HepG2 (cell line): ENCODE measurements around the gene DGKG. TPM values are rescaled to one million over a fixed set of nuclear protein-coding genes. Genes with fewer than 3 reads are reported as not detected.
A peak's percentile ranks its signal among the peaks of the same experiment; 100 is the strongest.

ENCODE experiments used
- AHR ChIP-seq: IDR thresholded peaks from 2 replicates; pipeline ENCODE4 v1.6.1; 2018; ENCODE audit warnings: missing genetic modification reagents, missing compliant biosample characterization
- AKAP8 ChIP-seq: sonication (generic); formaldehyde crosslinking; IDR thresholded peaks from 2 replicates; pipeline ENCODE4 v1.5.1; 2020; ENCODE audit warnings: mild to moderate bottlenecking, missing genetic modification reagents
- BRD4 ChIP-seq: sonication (generic); formaldehyde crosslinking; IDR thresholded peaks from 2 replicates; pipeline ENCODE4 v1.4.0; 2020; ENCODE audit warnings: missing genetic modification reagents
- CHCHD3 ChIP-seq: sonication (generic); formaldehyde crosslinking; IDR thresholded peaks from 2 replicates; pipeline ENCODE4 v1.8.0; 2022; ENCODE audit warnings: mild to moderate bottlenecking, missing genetic modification reagents, moderate library complexity
- HDAC2 ChIP-seq: sonication (generic); formaldehyde crosslinking; IDR thresholded peaks from 2 replicates; pipeline ENCODE4 v1.4.0; 2020; ENCODE audit warnings: missing genetic modification reagents
- HMG20B ChIP-seq: conservative IDR thresholded peaks from 2 replicates; pipeline ENCODE4 v1.6.1; 2016; ENCODE audit warnings: missing genetic modification reagents, missing compliant biosample characterization
- NFKBIZ ChIP-seq: IDR thresholded peaks from 2 replicates; pipeline ENCODE4 v1.6.1; 2018; ENCODE audit warnings: missing genetic modification reagents, missing compliant biosample characterization
- PHB2 ChIP-seq: fragments of 450-650 bp; IDR thresholded peaks from 2 replicates; pipeline ENCODE4 v1.6.1; 2018; ENCODE audit not compliant: partially characterized antibody
- REL ChIP-seq: sonication (generic); formaldehyde crosslinking; conservative IDR thresholded peaks from 2 replicates; pipeline ENCODE4 v1.8.0; 2022; ENCODE audit warnings: mild to moderate bottlenecking, missing genetic modification reagents, moderate library complexity
- REPIN1 ChIP-seq: sonication (generic); formaldehyde crosslinking; IDR thresholded peaks from 2 replicates; pipeline ENCODE4 v1.8.0; 2022; ENCODE audit warnings: missing genetic modification reagents, low read depth, mild to moderate bottlenecking, borderline replicate concordance
- SIX1 ChIP-seq: sonication (generic); formaldehyde crosslinking; IDR thresholded peaks from 2 replicates; pipeline ENCODE4 v1.4.0; 2020; ENCODE audit warnings: missing genetic modification reagents, borderline replicate concordance
- SRSF4 ChIP-seq: fragments of 200-400 bp; formaldehyde crosslinking; IDR thresholded peaks from one replicate; pipeline ENCODE4 v1.6.1; 2018; ENCODE audit warnings: mild to moderate bottlenecking, low read depth, low read length, moderate library complexity; ENCODE audit not compliant: poor library complexity, severe bottlenecking
- TRIM24 ChIP-seq: sonication (generic); formaldehyde crosslinking; IDR thresholded peaks from 2 replicates; pipeline ENCODE4 v1.8.0; 2022; ENCODE audit warnings: mild to moderate bottlenecking, missing genetic modification reagents
- YEATS4 ChIP-seq: sonication (generic); formaldehyde crosslinking; IDR thresholded peaks from 2 replicates; pipeline ENCODE4 v1.4.0; 2020; ENCODE audit warnings: missing genetic modification reagents, borderline replicate concordance
- ZNF207 ChIP-seq: fragments of 450-650 bp; IDR thresholded peaks from 2 replicates; pipeline ENCODE4 v1.6.1; 2016; ENCODE audit warnings: antibody characterized with exemption, borderline replicate concordance
- polyA plus RNA-seq, 8 experiments: library from polyadenylated mRNA; depleted of rRNA in 3 of 8; stranded (reverse) in 7 of 8; unstranded in 1 of 8; fragments of >200 nt; fragmentation: Illumina TruSeq in 4 of 8; extraction: Trizol in 4 of 8; gene quantifications; 2 replicates each; pipeline versions ENCODE4 v1.2.1 to v1.2.3, GENCODE V29; 2011 to 2016; ENCODE audit warnings: low read depth in 4 of 8, missing spikeins in 1 of 8, mixed read lengths in 1 of 8; ENCODE audit not compliant: insufficient read depth in 1 of 8
- total RNA-seq, 5 experiments: library from RNA; depleted of rRNA; stranded (reverse); fragments of >200 nt; fragmentation: Illumina TruSeq; extraction: Trizol; gene quantifications; 2 replicates each; pipeline ENCODE4 v1.2.3, GENCODE V29; 2016; ENCODE audit warnings: low read depth in 1 of 5
- TF ChIP-seq, protein P1 (sequence below): sonication (generic); formaldehyde crosslinking; IDR thresholded peaks from 2 replicates; pipeline ENCODE4 v1.4.0; 2020; ENCODE audit warnings: low read depth, missing genetic modification reagents
- TF ChIP-seq, protein P2 (sequence below): sonication (generic); formaldehyde crosslinking; IDR thresholded peaks from 2 replicates; pipeline ENCODE4 v1.5.1; 2020; ENCODE audit warnings: mild to moderate bottlenecking, missing genetic modification reagents, borderline replicate concordance
- TF ChIP-seq, protein P3 (sequence below): sonication (generic); formaldehyde crosslinking; IDR thresholded peaks from 2 replicates; pipeline ENCODE4 v1.4.0; 2020; ENCODE audit warnings: mild to moderate bottlenecking, missing genetic modification reagents

Gene DGKG
- total and polyA plus RNA-seq, 2 of the 13 experiments (the other 11 are each of a cell fraction or from before 2014, with no cell fraction given): 3.8 to 6.2 TPM

DNA sequence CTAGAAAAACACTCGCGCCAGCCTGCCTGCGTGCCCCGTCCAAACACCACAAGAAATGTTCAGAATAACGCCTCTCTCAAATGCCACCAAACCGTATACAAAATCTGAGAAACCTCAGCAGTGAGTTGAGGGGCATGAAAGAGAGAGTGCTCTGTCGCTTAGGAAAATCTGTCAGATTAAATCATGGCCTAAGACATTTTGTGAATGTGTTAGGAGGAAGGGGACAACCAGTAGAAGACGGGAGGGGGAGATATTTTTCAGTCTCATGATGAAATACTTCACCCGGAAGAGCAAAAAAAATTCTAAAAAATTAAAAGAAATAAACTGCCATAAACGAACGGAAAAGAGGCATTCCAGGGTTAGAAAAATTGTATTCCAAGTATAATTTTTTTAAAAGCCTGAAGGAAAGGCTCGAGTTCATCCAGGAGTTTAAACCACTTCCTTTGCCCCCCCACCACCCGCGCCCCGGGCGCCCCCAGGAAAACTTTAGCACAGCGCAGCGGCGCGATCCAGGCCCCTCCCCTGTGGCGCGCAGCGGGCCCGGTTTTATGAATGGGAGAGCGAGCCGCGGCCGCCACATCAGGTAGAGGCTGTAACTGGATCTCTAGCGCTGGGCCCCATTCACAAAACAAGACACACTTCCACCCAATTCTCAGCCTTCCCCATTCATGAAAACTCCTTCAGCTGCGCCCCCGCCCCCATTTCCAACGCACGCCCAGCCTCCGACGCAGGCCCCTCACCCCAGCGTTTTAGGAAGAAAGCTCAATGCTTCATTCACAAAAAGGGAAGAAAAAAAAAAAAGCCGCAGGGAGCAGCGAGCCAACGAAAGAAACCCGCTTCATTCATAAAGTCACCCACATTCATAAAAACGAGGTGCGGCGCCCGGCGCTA, 254.6 kb downstream of the DGKG start (continued):
- TF ChIP-seq REL (0 out of 2 replicates have a peak, but pooled peaks have one; percentile 13), CHCHD3 (CRISPR knock-in tag) (no peak), YEATS4 (CRISPR knock-in tag) (peak; percentile 56; the same call in 1 of the 2 replicates), REPIN1 (CRISPR knock-in tag) (no peak), NFKBIZ (CRISPR knock-in tag) (no peak), PHB2 (no peak), AHR (CRISPR knock-in tag) (no peak), AKAP8 (CRISPR knock-in tag) (no peak; the same call in 1 of the 2 replicates), HMG20B (CRISPR knock-in tag) (no peak), SIX1 (CRISPR knock-in tag) (peak; percentile 84), SRSF4 (no peak), TRIM24 (no peak), HDAC2 (CRISPR knock-in tag) (0 out of 2 replicates have a peak, but pooled peaks have one; percentile 4), ZNF207 (no peak), BRD4 (CRISPR knock-in tag) (0 out of 2 replicates have a peak, but pooled peaks have one; percentile 49)
- TF ChIP-seq, protein P1, sequence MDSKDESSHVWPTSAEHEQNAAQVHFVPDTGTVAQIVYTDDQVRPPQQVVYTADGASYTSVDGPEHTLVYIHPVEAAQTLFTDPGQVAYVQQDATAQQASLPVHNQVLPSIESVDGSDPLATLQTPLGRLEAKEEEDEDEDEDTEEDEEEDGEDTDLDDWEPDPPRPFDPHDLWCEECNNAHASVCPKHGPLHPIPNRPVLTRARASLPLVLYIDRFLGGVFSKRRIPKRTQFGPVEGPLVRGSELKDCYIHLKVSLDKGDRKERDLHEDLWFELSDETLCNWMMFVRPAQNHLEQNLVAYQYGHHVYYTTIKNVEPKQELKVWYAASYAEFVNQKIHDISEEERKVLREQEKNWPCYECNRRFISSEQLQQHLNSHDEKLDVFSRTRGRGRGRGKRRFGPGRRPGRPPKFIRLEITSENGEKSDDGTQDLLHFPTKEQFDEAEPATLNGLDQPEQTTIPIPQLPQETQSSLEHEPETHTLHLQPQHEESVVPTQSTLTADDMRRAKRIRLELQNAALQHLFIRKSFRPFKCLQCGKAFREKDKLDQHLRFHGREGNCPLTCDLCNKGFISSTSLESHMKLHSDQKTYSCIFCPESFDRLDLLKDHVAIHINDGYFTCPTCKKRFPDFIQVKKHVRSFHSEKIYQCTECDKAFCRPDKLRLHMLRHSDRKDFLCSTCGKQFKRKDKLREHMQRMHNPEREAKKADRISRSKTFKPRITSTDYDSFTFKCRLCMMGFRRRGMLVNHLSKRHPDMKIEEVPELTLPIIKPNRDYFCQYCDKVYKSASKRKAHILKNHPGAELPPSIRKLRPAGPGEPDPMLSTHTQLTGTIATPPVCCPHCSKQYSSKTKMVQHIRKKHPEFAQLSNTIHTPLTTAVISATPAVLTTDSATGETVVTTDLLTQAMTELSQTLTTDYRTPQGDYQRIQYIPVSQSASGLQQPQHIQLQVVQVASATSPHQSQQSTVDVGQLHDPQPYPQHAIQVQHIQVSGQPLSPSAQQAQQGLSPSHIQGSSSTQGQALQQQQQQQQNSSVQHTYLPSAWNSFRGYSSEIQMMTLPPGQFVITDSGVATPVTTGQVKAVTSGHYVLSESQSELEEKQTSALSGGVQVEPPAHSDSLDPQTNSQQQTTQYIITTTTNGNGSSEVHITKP (CRISPR knock-in tag): peak; percentile 92
- TF ChIP-seq, protein P2, sequence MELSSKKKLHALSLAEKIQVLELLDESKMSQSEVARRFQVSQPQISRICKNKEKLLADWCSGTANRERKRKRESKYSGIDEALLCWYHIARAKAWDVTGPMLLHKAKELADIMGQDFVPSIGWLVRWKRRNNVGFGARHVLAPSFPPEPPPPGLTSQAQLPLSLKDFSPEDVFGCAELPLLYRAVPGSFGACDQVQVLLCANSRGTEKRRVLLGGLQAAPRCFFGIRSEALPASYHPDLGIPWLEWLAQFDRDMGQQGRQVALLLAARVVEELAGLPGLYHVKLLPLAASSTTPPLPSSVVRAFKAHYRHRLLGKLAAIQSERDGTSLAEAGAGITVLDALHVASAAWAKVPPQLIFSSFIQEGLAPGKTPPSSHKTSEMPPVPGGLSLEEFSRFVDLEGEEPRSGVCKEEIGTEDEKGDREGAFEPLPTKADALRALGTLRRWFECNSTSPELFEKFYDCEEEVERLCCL (CRISPR knock-in tag): no peak
- TF ChIP-seq, protein P3, sequence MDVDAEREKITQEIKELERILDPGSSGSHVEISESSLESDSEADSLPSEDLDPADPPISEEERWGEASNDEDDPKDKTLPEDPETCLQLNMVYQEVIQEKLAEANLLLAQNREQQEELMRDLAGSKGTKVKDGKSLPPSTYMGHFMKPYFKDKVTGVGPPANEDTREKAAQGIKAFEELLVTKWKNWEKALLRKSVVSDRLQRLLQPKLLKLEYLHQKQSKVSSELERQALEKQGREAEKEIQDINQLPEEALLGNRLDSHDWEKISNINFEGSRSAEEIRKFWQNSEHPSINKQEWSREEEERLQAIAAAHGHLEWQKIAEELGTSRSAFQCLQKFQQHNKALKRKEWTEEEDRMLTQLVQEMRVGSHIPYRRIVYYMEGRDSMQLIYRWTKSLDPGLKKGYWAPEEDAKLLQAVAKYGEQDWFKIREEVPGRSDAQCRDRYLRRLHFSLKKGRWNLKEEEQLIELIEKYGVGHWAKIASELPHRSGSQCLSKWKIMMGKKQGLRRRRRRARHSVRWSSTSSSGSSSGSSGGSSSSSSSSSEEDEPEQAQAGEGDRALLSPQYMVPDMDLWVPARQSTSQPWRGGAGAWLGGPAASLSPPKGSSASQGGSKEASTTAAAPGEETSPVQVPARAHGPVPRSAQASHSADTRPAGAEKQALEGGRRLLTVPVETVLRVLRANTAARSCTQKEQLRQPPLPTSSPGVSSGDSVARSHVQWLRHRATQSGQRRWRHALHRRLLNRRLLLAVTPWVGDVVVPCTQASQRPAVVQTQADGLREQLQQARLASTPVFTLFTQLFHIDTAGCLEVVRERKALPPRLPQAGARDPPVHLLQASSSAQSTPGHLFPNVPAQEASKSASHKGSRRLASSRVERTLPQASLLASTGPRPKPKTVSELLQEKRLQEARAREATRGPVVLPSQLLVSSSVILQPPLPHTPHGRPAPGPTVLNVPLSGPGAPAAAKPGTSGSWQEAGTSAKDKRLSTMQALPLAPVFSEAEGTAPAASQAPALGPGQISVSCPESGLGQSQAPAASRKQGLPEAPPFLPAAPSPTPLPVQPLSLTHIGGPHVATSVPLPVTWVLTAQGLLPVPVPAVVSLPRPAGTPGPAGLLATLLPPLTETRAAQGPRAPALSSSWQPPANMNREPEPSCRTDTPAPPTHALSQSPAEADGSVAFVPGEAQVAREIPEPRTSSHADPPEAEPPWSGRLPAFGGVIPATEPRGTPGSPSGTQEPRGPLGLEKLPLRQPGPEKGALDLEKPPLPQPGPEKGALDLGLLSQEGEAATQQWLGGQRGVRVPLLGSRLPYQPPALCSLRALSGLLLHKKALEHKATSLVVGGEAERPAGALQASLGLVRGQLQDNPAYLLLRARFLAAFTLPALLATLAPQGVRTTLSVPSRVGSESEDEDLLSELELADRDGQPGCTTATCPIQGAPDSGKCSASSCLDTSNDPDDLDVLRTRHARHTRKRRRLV (CRISPR knock-in tag): no peak
